ENCODE measurements around the gene GIN1.

- TF ChIP-seq REST (IDR thresholded peaks at IDR 0.05; ENCODE audit: unreplicated experiment) = no peak
- TF ChIP-seq, protein P1, sequence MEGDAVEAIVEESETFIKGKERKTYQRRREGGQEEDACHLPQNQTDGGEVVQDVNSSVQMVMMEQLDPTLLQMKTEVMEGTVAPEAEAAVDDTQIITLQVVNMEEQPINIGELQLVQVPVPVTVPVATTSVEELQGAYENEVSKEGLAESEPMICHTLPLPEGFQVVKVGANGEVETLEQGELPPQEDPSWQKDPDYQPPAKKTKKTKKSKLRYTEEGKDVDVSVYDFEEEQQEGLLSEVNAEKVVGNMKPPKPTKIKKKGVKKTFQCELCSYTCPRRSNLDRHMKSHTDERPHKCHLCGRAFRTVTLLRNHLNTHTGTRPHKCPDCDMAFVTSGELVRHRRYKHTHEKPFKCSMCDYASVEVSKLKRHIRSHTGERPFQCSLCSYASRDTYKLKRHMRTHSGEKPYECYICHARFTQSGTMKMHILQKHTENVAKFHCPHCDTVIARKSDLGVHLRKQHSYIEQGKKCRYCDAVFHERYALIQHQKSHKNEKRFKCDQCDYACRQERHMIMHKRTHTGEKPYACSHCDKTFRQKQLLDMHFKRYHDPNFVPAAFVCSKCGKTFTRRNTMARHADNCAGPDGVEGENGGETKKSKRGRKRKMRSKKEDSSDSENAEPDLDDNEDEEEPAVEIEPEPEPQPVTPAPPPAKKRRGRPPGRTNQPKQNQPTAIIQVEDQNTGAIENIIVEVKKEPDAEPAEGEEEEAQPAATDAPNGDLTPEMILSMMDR (conservative IDR thresholded peaks at IDR 0.05; ENCODE audit: low read depth in 2 of 2) = no peak
- TF ChIP-seq POLR2AphosphoS5 (IDR thresholded peaks at IDR 0.05; ENCODE audit: low read depth) = no peak
- no peak for TF ChIP-seq EZH2 (IDR thresholded peaks at IDR 0.05; ENCODE audit: low read depth, unreplicated experiment)
- no peak for TF ChIP-seq EZH2phosphoT487 (IDR thresholded peaks at IDR 0.05; ENCODE audit: unreplicated experiment)
- no peak for TF ChIP-seq JUNB (IDR thresholded peaks at IDR 0.05; ENCODE audit: unreplicated experiment)
- TF ChIP-seq ZNF331 (CRISPR knock-in tag; IDR thresholded peaks at IDR 0.05; ENCODE audit: low read depth) = no peak
- TF ChIP-seq ZNF114 (CRISPR knock-in tag; IDR thresholded peaks at IDR 0.05) = no peak
- TF ChIP-seq, protein P2, sequence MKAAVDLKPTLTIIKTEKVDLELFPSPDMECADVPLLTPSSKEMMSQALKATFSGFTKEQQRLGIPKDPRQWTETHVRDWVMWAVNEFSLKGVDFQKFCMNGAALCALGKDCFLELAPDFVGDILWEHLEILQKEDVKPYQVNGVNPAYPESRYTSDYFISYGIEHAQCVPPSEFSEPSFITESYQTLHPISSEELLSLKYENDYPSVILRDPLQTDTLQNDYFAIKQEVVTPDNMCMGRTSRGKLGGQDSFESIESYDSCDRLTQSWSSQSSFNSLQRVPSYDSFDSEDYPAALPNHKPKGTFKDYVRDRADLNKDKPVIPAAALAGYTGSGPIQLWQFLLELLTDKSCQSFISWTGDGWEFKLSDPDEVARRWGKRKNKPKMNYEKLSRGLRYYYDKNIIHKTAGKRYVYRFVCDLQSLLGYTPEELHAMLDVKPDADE (IDR thresholded peaks at IDR 0.05) = no peak
- no peak for TF ChIP-seq ZNF462 (CRISPR knock-in tag; IDR thresholded peaks at IDR 0.05)
- TF ChIP-seq CREB1 (CRISPR knock-in tag; IDR thresholded peaks at IDR 0.05; ENCODE audit: low read depth) = no peak
- no peak for TF ChIP-seq NANOG (IDR thresholded peaks at IDR 0.05; ENCODE audit: borderline replicate concordance)
- no peak for TF ChIP-seq STAT1 (IDR thresholded peaks at IDR 0.05; ENCODE audit: unreplicated experiment)
These were observed 29.1 kb downstream of the GIN1 start for GRCh38 chr5:103090791-103091190.
